Activated CD8-positive, alpha-beta T cell treated with anti-CD3 and anti-CD28 coated beads, Interleukin-2, amount 10 ng/mL, durations not matched to agents 7 days and 5 days (primary cell): Measurements from ENCODE around the gene GLRX2. TPM values are rescaled to one million over a fixed set of nuclear protein-coding genes. Genes with fewer than 3 reads are reported as not detected.

ENCODE experiments used
- ATAC-seq: fragments of 150-1000 bp; cut with Tn5 transposase; one replicate; pipeline ENCODE4 v1.10.0; 2021; ENCODE audit warnings: moderate library complexity
- CTCF ChIA-PET: fragments of 350-600 bp; sonication (Branson Sonifier 250); formaldehyde crosslinking; loops from one replicate; lab custom pipeline; 2021; ENCODE audit warnings: antibody characterized with exemption; lab: Charles Lee
- POLR2A ChIA-PET: fragments of 350-600 bp; sonication (Branson Sonifier 250); formaldehyde crosslinking; loops from one replicate; lab custom pipeline; 2021; ENCODE audit warnings: antibody characterized with exemption; lab: Charles Lee
- DNase-seq: peaks from one replicate; pipeline ENCODE4 v3.0.0-alpha.2; 2020
- H3K27ac Mint-ChIP-seq: one replicate; pipeline ENCODE4 v1.8.0; 2021; ENCODE audit warnings: mild to moderate bottlenecking, mixed read lengths
- H3K27me3 Mint-ChIP-seq: one replicate; pipeline ENCODE4 v1.8.0; 2021; ENCODE audit warnings: low read depth, mixed read lengths
- H3K36me3 Mint-ChIP-seq: one replicate; pipeline ENCODE4 v1.8.0; 2021; ENCODE audit warnings: low read depth, mixed read lengths
- H3K4me1 Mint-ChIP-seq: one replicate; pipeline ENCODE4 v1.8.0; 2021; ENCODE audit warnings: low read depth, mixed read lengths
- H3K4me3 Mint-ChIP-seq: one replicate; pipeline ENCODE4 v1.8.0; 2021; ENCODE audit warnings: mild to moderate bottlenecking, mixed read lengths
- H3K9me3 Mint-ChIP-seq: one replicate; pipeline ENCODE4 v1.8.0; 2022; ENCODE audit warnings: mixed read lengths; ENCODE audit not compliant: insufficient read depth
- total RNA-seq, 2 experiments: library from RNA; stranded (reverse); gene quantifications; one replicate each; pipeline ENCODE4 v1.2.3, GENCODE V29; 2021

GLRX2 gene
- 10 to 100 TPM; 18.7 to 21.8 TPM for total RNA-seq

GRCh38 chr1:193104907-193105820 is at the start of gene GLRX2:
GLRX2 (minus strand) TSS chr1:193105414; CDS start chr1:193105382, 32 bp downstream.
- CTCF ChIA-PET = interaction anchor here (1.2 to 3.1 kb wide), 2 partner anchors 17 to 37 kb away, joined by 4 to 14 read pairs; partner anchors contain the start of gene CDC73
- H3K4me1 Mint-ChIP-seq = peaks cover 18% of the 10 kb centered on the region
- peak; percentile 94 for ATAC-seq
- peak; percentile 70 for DNase-seq
- peaks cover 12% of the 10 kb centered on the region for H3K36me3 Mint-ChIP-seq
- H3K27ac Mint-ChIP-seq = peak within 1 kb of the TSS; percentile 78
- H3K27me3 Mint-ChIP-seq = peaks cover 12% of the 10 kb centered on the region
- POLR2A ChIA-PET = interaction anchor here (1.8 to 3.1 kb wide), 2 partner anchors 17 to 46 kb away, joined by 6 to 13 read pairs; partner anchors contain the start of genes CDC73, RO60 and UCHL5
- H3K9me3 Mint-ChIP-seq = no peaks in the 10 kb centered on the region
- peak within 1 kb of the TSS; percentile 94 for H3K4me3 Mint-ChIP-seq

- Mint-ChIP-seq H3K4me1 (peaks cover 9% of the 10 kb centered on the region), H3K9me3 (no peaks in the 10 kb centered on the region), H3K4me3 (no peak overlapping the region), H3K27me3 (no peaks in the 10 kb centered on the region), H3K36me3 (peaks cover 37% of the 10 kb centered on the region), H3K27ac (no peak overlapping the region)
- DNase-seq (no peak), ATAC-seq (no peak)
- POLR2A ChIA-PET = no interaction called here
- CTCF ChIA-PET = no interaction called here
Observed at GRCh38 chr1:193144999-193145398, 39.8 kb upstream of the GLRX2 start.

- peaks cover 42% of the 10 kb centered on the region for H3K36me3 Mint-ChIP-seq
- H3K9me3 Mint-ChIP-seq = no peaks in the 10 kb centered on the region
- POLR2A ChIA-PET = no interaction called here
- no peak overlapping the region for H3K27ac Mint-ChIP-seq
- H3K4me3 Mint-ChIP-seq = no peak overlapping the region
- no peaks in the 10 kb centered on the region for H3K27me3 Mint-ChIP-seq
- H3K4me1 Mint-ChIP-seq = peaks cover 9% of the 10 kb centered on the region
- CTCF ChIA-PET = no interaction called here
- DNase-seq (no peak), ATAC-seq (no peak)
Observed at GRCh38 chr1:193144361-193144938, 39.2 kb upstream of the GLRX2 start.

GRCh38 chr1:193143285-193143684 is 38.1 kb upstream of the GLRX2 start:
- Mint-ChIP-seq H3K4me1 (peaks cover 9% of the 10 kb centered on the region), H3K9me3 (no peaks in the 10 kb centered on the region), H3K36me3 (peaks cover 48% of the 10 kb centered on the region), H3K27me3 (no peaks in the 10 kb centered on the region), H3K27ac (no peak overlapping the region), H3K4me3 (no peak overlapping the region)
- ChIA-PET POLR2A (interaction anchor here (0.6 to 0.7 kb wide), 2 partner anchors 26 to 39 kb away, joined by 3 read pairs; no protein-coding TSS in a partner anchor), CTCF (interaction anchor here (0.5 to 1.6 kb wide), 9 partner anchors 8 to 355 kb away, joined by 3 to 6 read pairs (median 4); partner anchors contain the start of gene B3GALT2)
- ATAC-seq (no peak), DNase-seq (no peak)

GRCh38 chr1:193142409-193142808 is 37.2 kb upstream of the GLRX2 start:
- CTCF ChIA-PET = interaction anchor here (0.9 to 1.6 kb wide), 7 partner anchors 9 to 48 kb away, joined by 3 to 6 read pairs (median 4); partner anchors contain the start of gene B3GALT2
- H3K9me3 Mint-ChIP-seq = no peaks in the 10 kb centered on the region
- H3K27me3 Mint-ChIP-seq = no peaks in the 10 kb centered on the region
- ATAC-seq (no peak), DNase-seq (no peak)
- H3K36me3 Mint-ChIP-seq = peaks cover 51% of the 10 kb centered on the region
- POLR2A ChIA-PET = no interaction called here
- H3K4me1 Mint-ChIP-seq = peaks cover 9% of the 10 kb centered on the region
- no peak overlapping the region for H3K27ac Mint-ChIP-seq
- no peak overlapping the region for H3K4me3 Mint-ChIP-seq

GRCh38 chr1:193141804-193142203 is 36.6 kb upstream of the GLRX2 start:
- Mint-ChIP-seq H3K36me3 (peaks cover 57% of the 10 kb centered on the region), H3K27ac (no peak overlapping the region), H3K4me1 (peaks cover 9% of the 10 kb centered on the region), H3K27me3 (no peaks in the 10 kb centered on the region), H3K9me3 (no peaks in the 10 kb centered on the region), H3K4me3 (no peak overlapping the region)
- ChIA-PET POLR2A (no interaction called here), CTCF (interaction anchor here (1.4 kb wide), 1 partner anchor 38 kb away, joined by 4 read pairs; no protein-coding TSS in a partner anchor)
- no peak for DNase-seq
- peak; percentile 74 for ATAC-seq

GRCh38 chr1:193140254-193140653 is 35.0 kb upstream of the GLRX2 start:
- Mint-ChIP-seq H3K27me3 (no peaks in the 10 kb centered on the region), H3K27ac (no peak overlapping the region), H3K9me3 (no peaks in the 10 kb centered on the region), H3K36me3 (peaks cover 55% of the 10 kb centered on the region), H3K4me3 (no peak overlapping the region), H3K4me1 (peaks cover 12% of the 10 kb centered on the region)
- no peak for ATAC-seq
- no peak for DNase-seq
- POLR2A ChIA-PET = no interaction called here
- CTCF ChIA-PET = no interaction called here

GRCh38 chr1:193131266-193131860 is 26.1 kb upstream of the GLRX2 start:
- ChIA-PET CTCF (no interaction called here), POLR2A (no interaction called here)
- Mint-ChIP-seq H3K4me3 (no peak overlapping the region), H3K27me3 (no peaks in the 10 kb centered on the region), H3K9me3 (no peaks in the 10 kb centered on the region), H3K36me3 (peaks cover 43% of the 10 kb centered on the region), H3K4me1 (peaks cover 27% of the 10 kb centered on the region), H3K27ac (no peak overlapping the region)
- DNase-seq = no peak
- ATAC-seq = no peak

- H3K4me1 Mint-ChIP-seq = peaks cover 45% of the 10 kb centered on the region
- no peak for ATAC-seq
- no peak overlapping the region for H3K27ac Mint-ChIP-seq
- H3K27me3 Mint-ChIP-seq = peaks cover 3% of the 10 kb centered on the region
- POLR2A ChIA-PET = no interaction called here
- H3K4me3 Mint-ChIP-seq = no peak overlapping the region
- CTCF ChIA-PET = no interaction called here
- no peaks in the 10 kb centered on the region for H3K9me3 Mint-ChIP-seq
- DNase-seq = no peak
- peaks cover 33% of the 10 kb centered on the region for H3K36me3 Mint-ChIP-seq
Observed at GRCh38 chr1:193125369-193125768, 20.2 kb upstream of the GLRX2 start.

GRCh38 chr1:193123751-193124150 is 18.5 kb upstream of the GLRX2 start:
- Mint-ChIP-seq H3K9me3 (no peaks in the 10 kb centered on the region), H3K27me3 (peaks cover 12% of the 10 kb centered on the region), H3K36me3 (peaks cover 29% of the 10 kb centered on the region), H3K27ac (no peak overlapping the region), H3K4me1 (peaks cover 46% of the 10 kb centered on the region), H3K4me3 (peak overlapping the region; percentile 99)
- no peak for ATAC-seq
- ChIA-PET POLR2A (interaction anchor here (1.0 kb wide), 1 partner anchor 65 kb away, joined by 3 read pairs; the partner anchor contains the start of gene UCHL5), CTCF (interaction anchor here (1.0 to 2.6 kb wide), 6 partner anchors 14 to 316 kb away, joined by 3 to 10 read pairs (median 5); partner anchors contain the start of genes RO60 and UCHL5)
- no peak for DNase-seq
